ENCODE measurements around the gene VAV1. TPM values are rescaled to one million over a fixed set of nuclear protein-coding genes. Genes with fewer than 3 reads are reported as not detected.

Gene VAV1
- total and polyA plus RNA-seq, 2 experiments from 2014 or later: 0.82 to 1.8 TPM

DNA sequence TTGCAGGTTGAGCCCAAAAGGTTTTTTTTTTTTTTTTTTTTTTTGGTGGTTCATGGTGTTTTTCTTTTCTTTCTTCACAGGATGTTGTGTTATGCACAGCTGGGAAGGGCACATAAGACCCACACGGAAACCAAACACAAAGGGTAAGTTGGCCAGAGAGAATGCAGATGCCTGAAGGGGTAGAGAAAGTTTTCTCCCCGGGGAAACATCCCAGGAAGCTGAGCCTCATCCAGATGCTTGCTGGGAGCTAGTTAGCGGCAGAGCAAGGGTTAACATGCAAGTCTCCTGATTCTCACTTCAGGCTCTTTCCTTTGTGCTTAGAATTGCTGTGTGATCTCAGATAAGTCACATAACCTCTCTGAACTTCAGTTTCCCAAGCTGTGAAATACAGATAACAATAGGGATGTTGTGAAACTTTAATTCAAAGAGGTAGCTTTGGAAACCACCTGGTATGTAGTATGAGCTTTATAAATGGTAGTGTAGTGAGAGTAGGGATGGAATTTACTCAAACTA, 117.9 kb downstream of the VAV1 start (continued):
- TF ChIP-seq, protein P1, sequence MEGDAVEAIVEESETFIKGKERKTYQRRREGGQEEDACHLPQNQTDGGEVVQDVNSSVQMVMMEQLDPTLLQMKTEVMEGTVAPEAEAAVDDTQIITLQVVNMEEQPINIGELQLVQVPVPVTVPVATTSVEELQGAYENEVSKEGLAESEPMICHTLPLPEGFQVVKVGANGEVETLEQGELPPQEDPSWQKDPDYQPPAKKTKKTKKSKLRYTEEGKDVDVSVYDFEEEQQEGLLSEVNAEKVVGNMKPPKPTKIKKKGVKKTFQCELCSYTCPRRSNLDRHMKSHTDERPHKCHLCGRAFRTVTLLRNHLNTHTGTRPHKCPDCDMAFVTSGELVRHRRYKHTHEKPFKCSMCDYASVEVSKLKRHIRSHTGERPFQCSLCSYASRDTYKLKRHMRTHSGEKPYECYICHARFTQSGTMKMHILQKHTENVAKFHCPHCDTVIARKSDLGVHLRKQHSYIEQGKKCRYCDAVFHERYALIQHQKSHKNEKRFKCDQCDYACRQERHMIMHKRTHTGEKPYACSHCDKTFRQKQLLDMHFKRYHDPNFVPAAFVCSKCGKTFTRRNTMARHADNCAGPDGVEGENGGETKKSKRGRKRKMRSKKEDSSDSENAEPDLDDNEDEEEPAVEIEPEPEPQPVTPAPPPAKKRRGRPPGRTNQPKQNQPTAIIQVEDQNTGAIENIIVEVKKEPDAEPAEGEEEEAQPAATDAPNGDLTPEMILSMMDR (conservative IDR thresholded peaks at IDR 0.05; ENCODE audit: low read depth in 2 of 2): no peak
- TF ChIP-seq, protein P2, sequence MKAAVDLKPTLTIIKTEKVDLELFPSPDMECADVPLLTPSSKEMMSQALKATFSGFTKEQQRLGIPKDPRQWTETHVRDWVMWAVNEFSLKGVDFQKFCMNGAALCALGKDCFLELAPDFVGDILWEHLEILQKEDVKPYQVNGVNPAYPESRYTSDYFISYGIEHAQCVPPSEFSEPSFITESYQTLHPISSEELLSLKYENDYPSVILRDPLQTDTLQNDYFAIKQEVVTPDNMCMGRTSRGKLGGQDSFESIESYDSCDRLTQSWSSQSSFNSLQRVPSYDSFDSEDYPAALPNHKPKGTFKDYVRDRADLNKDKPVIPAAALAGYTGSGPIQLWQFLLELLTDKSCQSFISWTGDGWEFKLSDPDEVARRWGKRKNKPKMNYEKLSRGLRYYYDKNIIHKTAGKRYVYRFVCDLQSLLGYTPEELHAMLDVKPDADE (IDR thresholded peaks at IDR 0.05): no peak

DNA sequence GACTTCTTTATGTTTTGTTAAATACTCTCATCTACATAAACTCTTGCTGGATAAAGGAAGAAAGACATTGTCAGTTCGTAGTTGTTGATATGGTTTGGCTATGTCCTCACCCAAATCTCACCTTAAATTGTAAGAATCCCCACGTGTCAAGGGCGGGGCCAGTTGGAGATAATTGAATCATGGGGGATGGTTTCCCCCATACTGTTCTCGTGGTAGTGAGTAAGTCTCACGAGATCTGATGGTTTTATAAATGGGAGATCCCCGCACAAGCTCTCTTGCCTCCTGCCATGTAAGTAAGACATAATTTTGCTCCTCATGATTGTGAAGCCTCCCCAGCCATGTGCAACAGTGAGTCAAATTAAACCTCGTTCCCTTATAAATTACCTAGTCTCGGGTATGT, 118.4 kb downstream of the VAV1 start:
- H3K4me2 ChIP-seq: no peak overlapping the region
- no peaks in the 10 kb centered on the region for H3F3A ChIP-seq (replicated peaks; ENCODE audit: low read depth)
- H3K36me3 ChIP-seq (ENCODE audit: insufficient read depth): no peaks in the 10 kb centered on the region; the same call in 1 of the 2 replicates
- Mint-ChIP-seq H3K4me1 (no peaks in the 10 kb centered on the region), H3K27ac (no peak overlapping the region), H3K9me3 (peaks cover 96% of the 10 kb centered on the region), H3K36me3 (ENCODE audit: low read depth) (peaks cover 63% of the 10 kb centered on the region), H3K4me3 (no peak overlapping the region), H3K27me3 (ENCODE audit: insufficient read depth, low read depth, poor library complexity) (peaks cover 6% of the 10 kb centered on the region)
- ATAC-seq (no peak), DNase-seq (ENCODE audit: low spot score) (no peak)
- no peaks in the 10 kb centered on the region for H3K79me2 ChIP-seq (replicated peaks; ENCODE audit: insufficient read depth)
- H3K27me3 ChIP-seq (ENCODE audit: insufficient read depth): no peaks in the 10 kb centered on the region
- no peaks in the 10 kb centered on the region for H3K9me2 ChIP-seq (ENCODE audit: insufficient read depth)
- no peak overlapping the region for H2AFZ ChIP-seq
- H3K4me3 ChIP-seq: no peak overlapping the region
- H4K20me1 ChIP-seq (replicated peaks; ENCODE audit: insufficient read depth): no peaks in the 10 kb centered on the region
- H3K4me1 ChIP-seq (ENCODE audit: insufficient read depth): no peaks in the 10 kb centered on the region
- H3K27ac ChIP-seq (ENCODE audit: low read depth): no peak overlapping the region
- TF ChIP-seq ZNF114 (CRISPR knock-in tag; IDR thresholded peaks at IDR 0.05) (no peak), JUNB (IDR thresholded peaks at IDR 0.05; ENCODE audit: unreplicated experiment) (no peak), NANOG (IDR thresholded peaks at IDR 0.05; ENCODE audit: borderline replicate concordance) (no peak), EZH2phosphoT487 (IDR thresholded peaks at IDR 0.05; ENCODE audit: unreplicated experiment) (no peak), EZH2 (IDR thresholded peaks at IDR 0.05; ENCODE audit: low read depth, unreplicated experiment) (no peak)
- TF ChIP-seq, protein P2 (IDR thresholded peaks at IDR 0.05): no peak
- TF ChIP-seq, protein P1 (conservative IDR thresholded peaks at IDR 0.05; ENCODE audit: low read depth in 2 of 2): no peak
- TF ChIP-seq, protein P3, sequence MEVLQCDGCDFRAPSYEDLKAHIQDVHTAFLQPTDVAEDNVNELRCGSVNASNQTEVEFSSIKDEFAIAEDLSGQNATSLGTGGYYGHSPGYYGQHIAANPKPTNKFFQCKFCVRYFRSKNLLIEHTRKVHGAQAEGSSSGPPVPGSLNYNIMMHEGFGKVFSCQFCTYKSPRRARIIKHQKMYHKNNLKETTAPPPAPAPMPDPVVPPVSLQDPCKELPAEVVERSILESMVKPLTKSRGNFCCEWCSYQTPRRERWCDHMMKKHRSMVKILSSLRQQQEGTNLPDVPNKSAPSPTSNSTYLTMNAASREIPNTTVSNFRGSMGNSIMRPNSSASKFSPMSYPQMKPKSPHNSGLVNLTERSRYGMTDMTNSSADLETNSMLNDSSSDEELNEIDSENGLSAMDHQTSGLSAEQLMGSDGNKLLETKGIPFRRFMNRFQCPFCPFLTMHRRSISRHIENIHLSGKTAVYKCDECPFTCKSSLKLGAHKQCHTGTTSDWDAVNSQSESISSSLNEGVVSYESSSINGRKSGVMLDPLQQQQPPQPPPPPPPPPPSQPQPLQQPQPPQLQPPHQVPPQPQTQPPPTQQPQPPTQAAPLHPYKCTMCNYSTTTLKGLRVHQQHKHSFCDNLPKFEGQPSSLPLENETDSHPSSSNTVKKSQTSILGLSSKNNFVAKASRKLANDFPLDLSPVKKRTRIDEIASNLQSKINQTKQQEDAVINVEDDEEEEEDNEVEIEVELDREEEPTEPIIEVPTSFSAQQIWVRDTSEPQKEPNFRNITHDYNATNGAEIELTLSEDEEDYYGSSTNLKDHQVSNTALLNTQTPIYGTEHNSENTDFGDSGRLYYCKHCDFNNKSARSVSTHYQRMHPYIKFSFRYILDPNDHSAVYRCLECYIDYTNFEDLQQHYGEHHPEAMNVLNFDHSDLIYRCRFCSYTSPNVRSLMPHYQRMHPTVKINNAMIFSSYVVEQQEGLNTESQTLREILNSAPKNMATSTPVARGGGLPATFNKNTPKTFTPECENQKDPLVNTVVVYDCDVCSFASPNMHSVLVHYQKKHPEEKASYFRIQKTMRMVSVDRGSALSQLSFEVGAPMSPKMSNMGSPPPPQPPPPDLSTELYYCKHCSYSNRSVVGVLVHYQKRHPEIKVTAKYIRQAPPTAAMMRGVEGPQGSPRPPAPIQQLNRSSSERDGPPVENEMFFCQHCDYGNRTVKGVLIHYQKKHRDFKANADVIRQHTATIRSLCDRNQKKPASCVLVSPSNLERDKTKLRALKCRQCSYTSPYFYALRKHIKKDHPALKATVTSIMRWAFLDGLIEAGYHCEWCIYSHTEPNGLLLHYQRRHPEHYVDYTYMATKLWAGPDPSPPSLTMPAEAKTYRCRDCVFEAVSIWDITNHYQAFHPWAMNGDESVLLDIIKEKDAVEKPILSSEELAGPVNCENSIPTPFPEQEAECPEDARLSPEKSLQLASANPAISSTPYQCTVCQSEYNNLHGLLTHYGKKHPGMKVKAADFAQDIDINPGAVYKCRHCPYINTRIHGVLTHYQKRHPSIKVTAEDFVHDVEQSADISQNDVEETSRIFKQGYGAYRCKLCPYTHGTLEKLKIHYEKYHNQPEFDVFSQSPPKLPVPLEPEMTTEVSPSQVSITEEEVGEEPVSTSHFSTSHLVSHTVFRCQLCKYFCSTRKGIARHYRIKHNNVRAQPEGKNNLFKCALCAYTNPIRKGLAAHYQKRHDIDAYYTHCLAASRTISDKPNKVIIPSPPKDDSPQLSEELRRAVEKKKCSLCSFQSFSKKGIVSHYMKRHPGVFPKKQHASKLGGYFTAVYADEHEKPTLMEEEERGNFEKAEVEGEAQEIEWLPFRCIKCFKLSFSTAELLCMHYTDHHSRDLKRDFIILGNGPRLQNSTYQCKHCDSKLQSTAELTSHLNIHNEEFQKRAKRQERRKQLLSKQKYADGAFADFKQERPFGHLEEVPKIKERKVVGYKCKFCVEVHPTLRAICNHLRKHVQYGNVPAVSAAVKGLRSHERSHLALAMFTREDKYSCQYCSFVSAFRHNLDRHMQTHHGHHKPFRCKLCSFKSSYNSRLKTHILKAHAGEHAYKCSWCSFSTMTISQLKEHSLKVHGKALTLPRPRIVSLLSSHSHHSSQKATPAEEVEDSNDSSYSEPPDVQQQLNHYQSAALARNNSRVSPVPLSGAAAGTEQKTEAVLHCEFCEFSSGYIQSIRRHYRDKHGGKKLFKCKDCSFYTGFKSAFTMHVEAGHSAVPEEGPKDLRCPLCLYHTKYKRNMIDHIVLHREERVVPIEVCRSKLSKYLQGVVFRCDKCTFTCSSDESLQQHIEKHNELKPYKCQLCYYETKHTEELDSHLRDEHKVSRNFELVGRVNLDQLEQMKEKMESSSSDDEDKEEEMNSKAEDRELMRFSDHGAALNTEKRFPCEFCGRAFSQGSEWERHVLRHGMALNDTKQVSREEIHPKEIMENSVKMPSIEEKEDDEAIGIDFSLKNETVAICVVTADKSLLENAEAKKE (CRISPR knock-in tag; IDR thresholded peaks at IDR 0.05): no peak

Data from GM23338 (cell line).